Measurements from ENCODE around the gene NSUN6.

NSUN6 gene

DNA sequence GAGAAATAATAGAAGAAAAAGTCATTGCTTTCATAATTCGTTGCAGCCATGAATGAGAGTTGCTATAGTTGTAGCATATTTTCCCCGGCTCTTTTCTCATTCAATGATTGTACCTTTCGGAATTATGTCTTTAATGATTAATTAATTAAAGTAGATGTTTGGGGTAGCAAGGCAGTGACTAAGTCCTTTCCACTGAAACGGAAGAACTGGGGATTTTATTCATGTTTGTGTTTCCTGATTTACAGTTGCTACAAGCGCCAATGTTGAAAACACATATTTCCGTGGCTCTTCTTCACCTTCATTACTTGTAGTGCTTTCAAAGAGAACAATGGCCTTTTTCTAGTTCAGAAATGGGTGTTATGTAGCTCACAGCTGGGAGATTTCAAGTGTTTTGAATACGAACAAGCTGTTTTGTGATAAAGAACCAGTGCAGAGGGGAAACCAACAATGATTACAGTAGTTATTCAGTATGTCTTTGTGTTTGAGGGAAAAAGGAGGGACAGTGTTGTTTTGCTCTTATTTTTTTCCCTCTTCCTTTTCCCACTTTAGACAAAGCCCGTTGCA is 153.5 kb downstream of the NSUN6 start:
- no peak for DNase-seq

Measured in cortex of kidney (tissue), 1 donor.